H1 (cell line): Measurements from ENCODE around the gene GABRA4.

ENCODE experiments used
- CREB1 ChIP-seq: IDR thresholded peaks from 2 replicates; pipeline ENCODE4 v1.6.1; 2012; ENCODE audit warnings: inconsistent platforms
- PHF8 ChIP-seq: fragments of 200-600 bp; sonication (generic); conservative IDR thresholded peaks from 2 replicates; pipeline ENCODE4 v1.7.1; 2012; ENCODE audit warnings: low read depth, mild to moderate bottlenecking, inconsistent platforms, low read length, moderate library complexity
- POLR2A ChIP-seq, 2 experiments: IDR thresholded peaks; 1 replicate in 1 of 2; 2 replicates in 1 of 2; pipeline ENCODE4 v1.6.1; 2011; ENCODE audit warnings: low read depth in 2 of 2, low read length in 2 of 2, mild to moderate bottlenecking in 2 of 2; ENCODE audit errors: control extremely low read depth in 1 of 2
- RFX5 ChIP-seq: IDR thresholded peaks from 2 replicates; pipeline ENCODE4 v1.6.1; 2011; ENCODE audit warnings: low read depth, low read length, improper control_type of control experiment, borderline replicate concordance

- TF ChIP-seq CREB1 (no peak), PHF8 (no peak), POLR2A (IDR thresholded peaks at IDR 0.05; ENCODE audit: control extremely low read depth in 1 of 2, low read depth in 2 of 2, low read length in 2 of 2) (no peak), RFX5 (no peak)
These were observed 59.7 kb downstream of the GABRA4 start for GRCh38 chr4:46933686-46934085.
